NCI-H1417 (cell line): ENCODE data around the gene PIGZ.

Source experiments
- DNase-seq, 3 experiments: peaks; one replicate each; lab custom pipeline; 2025; lab: John Stamatoyannopoulos, UW

The PIGZ gene

DNA sequence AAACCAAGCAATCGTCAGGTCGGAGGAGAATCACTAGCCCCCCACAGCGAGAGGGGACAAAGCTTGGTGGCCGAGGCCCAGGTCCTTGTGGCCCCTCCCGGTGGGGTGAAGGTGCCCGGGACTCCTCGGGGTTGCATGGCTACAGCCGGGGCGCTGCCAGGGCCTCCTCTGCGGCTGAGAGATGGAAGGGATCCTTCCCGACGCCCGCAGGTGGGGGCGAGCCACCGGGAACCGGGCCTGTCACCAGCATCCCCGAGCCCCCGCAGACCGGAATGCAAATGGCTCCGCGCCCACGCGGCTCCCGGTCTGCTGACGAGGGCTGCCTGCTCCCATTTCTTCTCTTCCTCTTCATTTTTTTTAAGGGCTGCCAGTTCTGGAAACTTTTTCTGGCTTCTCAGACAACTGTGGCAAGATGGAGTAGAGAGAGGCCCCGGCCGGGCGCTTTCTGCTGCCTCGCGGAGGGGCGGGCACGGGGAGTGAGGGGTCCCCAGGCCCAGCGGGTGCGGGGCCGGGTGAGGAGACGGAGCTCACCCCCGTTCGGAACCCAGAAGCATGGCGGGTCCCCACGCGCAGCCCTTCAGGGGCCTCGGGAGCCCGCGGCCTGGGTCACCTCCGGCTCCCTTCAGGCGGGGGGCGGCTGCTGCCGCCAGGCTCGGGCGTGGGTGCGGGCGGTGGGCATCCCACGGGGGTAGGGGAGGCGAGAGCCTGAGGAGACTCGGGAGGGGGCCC lies 33.5 kb upstream of the PIGZ start:
- DNase-seq: peak in 2 of 3 experiments; percentile 85 to 91

DNA sequence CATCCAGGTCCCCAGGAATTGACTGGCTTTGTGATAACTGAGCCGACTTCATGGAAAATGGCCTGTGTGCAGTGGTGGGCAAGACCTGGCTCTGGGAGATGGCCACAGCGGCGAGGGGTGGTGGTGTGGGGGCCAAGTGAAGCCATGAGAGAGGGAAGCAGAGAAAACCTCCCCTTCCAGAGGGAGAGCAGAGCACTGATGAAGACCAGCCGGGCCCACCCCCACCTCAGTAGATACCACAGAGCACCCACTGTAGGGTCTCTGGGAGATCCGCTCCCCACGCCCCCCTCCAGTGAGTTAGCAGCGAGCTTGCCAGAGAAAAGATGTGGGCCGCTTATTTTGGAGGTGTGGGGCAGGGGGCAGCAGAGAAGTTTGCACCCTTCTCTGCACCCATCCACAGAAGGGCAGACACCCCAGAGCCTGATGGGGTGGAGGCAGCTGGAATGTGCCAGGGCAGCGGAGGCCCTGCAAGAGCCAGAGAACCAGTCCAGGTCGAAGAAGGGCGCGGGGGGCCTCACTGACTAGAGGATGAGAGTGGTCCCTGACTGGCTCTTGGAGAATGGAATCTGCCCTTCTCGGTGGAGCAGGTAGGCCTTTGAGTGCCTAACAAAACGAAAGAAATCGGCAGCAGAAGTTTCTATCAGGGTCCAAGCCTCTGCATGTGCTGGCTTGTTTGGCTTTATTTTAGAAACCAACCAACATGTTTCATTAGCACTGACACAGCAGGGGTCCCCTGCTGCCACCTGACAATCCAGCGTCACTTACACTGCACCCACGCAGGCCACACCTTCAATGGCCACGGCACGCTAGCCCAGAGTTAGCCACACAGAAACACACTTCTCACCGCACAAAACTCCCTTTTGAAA lies 32.7 kb upstream of the PIGZ start:
- DNase-seq: peak in 2 of 3 experiments; percentile 85 to 90

DNA sequence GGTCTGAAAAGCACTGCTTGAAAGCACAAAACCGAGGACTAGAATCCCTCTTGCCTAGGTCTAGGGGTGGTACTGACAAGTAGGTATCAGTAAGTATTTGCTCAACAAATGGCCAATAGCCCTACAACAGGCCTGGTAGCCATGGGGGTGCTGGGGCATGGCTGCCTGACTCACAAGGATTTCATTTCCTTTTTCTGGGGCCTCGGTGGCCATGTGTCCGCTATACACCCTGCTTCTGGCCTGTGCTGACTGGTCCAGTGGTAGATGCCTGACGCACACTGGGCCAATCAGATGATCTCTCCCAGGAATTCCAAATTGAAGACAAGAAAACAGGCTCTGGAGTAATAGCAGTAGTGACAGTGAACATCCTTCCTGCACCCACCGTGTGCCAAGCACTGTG lies 31.6 kb upstream of the PIGZ start:
- DNase-seq: no peak

DNA sequence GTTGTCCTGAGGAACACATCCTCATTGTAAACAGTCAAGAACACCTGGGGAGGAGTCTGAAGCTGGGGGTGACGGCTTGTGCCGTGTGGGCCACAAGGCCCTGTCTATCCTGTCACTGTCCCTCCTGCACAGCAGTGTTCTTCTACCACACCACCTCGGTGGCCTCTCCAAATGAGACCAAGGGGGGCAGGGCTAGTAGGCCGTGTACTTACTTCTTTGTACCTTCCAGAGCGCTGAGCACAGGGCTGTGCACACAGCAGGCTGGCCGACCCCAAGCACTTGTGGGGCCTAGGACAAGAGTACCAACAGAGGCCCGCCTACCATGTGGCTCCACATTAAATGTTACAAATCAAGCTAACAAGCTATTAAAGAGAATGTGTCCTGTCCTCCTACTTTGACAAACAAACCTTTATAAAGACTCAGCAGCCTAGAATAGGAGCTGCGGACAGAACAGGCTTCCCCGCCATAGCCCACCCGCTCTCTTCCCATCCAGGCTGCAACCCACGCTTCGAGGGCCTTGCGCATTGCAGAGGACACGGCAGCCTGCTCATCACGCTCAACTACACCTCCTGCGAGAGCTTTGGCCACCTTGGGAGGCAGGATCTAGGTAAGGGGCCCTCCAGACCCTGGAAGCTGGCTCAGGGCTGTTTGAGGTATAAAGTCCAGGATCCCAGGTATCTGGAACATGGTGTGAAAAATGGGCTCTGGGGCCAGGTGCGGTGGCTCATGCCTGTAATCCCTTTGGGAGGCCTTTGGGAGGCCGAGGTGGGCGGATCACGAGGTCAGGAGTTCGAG lies 30.5 kb upstream of the PIGZ start:
- DNase-seq: no peak

DNA sequence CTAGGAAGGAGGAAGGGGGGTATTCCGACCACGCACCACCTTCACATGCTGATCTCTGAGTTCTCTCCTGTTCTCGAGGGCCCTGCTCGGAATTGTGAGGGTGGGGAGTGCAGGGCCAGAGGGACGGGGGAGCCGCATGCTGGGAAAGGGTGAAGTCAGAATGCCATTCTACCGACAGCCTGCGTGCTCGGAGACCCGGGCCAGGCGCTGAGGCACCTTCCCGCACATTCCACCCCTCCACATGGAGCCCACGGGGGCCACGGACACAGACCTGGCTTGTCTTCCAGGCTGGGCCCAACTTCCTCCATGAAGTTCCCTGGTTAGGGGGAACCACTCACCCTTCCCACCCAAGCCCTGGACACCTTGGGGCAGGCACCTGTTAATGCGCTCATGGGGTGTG lies 28.7 kb upstream of the PIGZ start:
- DNase-seq: no peak

DNA sequence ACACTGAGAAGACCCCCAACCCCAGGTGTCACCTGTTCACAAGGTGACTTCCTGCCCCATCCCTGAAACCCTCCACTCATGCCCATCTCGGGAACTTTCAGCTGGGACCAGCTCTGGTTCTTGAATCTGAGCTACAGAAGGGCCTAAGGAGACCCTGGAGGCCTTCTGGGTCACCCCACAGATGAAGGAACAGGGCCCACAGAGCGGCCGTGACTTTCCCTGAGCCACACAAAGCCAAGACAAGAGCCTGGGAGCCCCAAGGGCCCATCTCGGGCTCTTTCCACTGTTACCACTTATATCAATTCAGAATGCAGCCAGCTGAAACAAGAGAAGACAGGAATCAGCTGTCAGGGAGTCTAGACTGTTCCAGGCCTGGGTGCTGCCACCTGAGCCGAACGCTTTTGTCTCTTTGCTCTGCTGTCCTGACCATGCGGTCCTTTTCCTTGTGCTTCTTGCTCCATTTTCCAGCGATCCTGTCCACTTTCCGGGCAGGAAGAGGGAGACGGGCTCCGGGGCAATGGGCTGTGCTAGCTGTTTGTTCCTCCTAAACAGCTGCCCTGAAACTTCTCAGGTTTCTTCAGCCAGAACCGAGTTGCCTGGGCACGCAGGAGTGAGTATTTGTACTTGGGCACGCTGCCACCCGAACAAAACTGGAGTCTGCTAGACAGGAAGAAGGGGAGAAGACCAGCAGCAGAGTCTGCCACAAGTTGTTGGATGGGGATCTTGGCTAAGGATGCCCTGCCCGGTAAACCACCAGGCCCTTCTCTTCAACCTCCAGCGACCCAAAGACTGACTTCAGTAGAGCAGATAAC lies 28.0 kb upstream of the PIGZ start:
- DNase-seq: peak in 1 of 3 experiments; percentile 73

DNA sequence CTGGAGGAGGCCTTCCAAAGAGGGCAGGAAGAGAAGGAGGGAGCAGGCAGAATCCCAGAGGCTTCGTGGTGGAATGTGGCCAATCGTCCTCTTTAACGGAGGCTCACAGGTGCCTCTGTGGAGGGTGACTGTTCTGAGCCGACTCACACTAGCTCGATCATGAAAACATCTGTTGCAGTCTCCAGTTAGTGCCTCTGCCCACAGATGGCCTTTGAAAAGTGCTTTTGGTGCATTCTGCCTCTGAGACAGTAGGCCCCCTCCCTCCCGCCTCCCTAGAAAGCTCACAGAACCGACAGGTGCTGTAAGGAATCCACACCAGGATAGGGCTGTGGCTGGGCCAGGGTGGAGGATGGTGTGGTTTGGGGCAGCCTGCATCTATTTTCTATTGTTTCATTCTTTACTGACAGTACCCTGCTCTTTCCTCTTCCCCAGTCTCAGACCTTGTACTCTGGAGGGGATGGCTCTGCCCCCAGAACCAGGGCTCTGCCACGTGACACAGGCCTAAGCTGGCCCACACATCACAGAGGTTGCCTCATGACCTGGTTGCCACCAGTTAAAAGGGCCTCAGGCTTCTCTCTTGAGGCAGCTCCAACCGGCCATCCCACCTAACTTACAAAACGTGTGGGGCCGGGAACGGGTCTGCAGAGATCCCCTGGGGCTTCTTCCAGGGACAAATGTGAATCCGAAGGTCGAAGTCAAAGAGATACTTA lies 27.2 kb upstream of the PIGZ start:
- peak in 1 of 3 experiments; percentile 78 for DNase-seq

DNA sequence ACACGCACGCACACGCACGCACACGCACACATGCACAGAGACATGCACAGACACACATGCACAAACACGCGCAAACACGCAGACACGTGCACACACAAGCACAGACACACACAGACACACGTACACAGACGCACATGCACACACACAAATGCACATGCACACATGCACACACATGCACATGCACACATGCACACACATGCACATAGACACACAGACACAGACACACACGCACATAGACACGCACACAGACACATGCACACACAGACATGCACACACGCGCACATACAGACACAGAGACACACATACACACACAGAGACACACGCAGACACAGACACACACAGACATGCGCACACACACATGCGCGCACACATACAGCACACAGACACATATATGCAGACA lies 26.4 kb upstream of the PIGZ start:
- no peak for DNase-seq

DNA sequence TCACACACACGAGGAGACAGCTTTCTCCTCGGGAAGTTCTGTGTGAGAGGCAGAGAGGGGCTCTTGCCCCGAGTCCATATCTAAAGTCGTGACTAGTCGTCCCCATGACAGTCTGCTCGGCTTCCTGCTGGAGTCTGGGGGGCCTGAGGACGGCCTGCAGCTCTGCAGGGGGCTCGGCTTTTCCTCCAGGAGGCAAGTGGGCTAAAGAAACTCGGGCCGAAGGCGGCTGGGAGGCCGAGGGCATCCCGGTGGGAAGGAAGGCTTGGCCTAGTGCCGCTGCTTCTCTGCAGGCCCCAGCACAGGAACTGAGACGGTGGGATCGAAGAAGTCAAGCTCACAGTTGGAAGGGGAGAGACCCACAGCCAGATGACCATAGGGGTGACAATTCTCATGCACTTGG lies 25.4 kb upstream of the PIGZ start:
- DNase-seq: no peak

DNA sequence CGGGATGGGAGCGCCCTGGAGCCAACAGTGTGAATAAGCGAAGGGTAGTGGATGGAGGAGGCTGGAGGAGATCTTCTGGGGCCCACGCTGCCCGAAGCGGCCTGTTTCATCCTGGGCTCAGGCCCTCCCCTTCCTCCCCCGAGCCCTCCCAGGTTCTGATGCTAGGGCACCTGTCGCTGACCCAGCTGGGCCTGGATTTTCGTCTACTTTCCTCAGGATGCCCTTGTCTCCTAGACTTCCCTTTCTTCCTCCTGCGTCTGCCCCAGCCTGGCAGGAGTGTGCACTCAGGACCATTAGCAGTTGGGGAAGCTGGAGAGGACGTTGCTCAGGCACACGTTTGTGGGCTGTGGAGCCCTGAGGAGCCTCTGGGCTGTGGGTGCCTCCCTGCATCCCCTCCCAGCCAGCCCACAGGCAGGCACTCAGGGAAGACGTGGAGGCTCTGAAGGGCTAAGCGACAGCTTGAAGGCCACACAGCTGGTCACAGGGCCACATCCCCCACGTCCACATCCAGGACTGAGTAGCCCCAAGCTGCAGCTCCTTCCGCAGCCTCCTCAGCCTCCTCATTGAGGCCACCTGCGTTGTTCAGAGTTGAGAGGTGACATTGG lies 23.9 kb upstream of the PIGZ start:
- DNase-seq: no peak

DNA sequence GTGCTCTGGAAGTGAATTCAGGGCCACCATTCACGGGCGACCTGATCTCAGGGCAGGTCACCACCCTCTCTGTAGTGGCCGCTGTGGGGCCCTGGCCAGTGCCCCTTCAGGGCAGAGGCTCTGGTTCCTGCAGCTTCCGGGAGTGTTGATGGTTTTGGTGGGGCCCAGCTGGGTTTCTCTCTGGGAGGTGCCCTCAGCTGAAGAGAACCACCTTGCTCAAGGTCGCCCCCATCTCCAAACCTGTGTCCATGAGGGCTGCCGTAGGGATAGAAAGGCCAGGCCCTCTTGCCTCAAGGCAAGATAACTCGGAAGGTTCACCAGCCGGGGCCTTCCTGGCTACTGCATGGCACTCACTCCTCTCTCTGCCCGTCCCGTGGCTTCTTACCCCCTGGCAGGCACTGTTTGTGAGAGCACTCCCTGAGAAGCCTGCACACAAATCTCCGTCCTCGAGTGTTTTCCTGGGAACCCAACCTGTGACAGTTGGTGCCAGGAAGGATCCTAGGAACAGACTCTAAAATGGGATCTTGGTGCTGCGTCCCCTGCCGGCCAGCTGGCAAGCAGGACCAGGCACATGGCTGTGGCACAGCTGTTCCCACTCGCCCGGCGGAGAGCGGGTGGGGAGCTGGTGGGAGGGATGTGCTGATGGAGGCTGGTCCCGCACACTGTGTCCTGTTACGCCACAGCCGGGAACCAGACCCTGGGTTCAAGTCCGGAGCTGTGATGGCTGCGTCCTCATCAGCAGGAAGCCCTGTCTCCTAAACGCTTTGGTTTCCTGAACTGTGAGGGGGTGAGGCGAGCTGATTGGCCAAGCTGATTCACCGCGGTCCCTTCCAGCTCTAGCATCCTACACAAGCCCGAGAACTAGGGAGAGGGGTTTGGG lies 23.2 kb upstream of the PIGZ start:
- no peak for DNase-seq

DNA sequence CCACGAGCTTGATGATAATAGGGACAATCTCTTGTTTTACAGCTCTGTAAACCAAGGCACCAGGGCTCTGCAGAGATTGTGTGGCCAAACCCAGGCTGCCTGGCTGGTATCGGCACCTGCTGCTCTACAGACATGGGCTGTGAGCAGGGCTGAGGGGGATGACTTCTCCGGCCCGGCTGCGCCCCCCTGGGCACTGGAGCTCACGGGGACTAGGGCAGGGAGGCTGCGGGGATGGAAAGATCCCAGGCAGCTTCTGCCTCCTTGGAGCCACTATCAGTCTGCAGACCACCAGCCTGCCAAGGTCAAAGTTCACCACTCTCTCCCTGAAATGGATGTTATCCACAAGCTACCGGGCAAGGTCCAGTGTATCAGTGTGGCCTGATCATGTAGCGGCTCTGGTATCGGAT lies 22.0 kb upstream of the PIGZ start:
- no peak for DNase-seq

DNA sequence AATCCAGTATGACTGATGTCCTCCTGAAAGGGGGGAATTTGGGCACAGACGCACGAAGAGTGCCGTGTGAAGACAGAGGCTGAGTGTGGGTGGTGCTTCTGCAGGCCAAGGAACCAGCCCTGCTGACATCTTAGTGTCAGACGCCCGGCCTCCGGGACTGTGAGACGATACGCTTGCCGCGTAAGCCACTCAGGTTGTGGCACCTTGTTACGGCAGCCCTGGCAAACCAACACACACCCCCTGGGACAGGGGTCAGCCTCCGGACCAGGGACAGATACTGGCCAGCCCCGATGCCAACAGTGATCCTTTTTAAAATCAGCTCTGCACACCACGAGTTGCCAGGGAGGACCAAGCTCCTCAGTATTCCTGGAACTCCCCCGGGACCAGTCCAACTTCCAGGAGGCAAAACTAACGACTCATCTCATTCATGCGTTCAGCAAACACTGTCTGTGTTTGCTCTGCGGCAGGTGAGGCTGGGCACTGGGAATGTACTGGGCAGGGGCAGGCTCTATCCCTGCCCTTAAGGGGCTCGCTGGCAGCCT lies 21.2 kb upstream of the PIGZ start:
- peak in 2 of 3 experiments; percentile 24 to 87 for DNase-seq

DNA sequence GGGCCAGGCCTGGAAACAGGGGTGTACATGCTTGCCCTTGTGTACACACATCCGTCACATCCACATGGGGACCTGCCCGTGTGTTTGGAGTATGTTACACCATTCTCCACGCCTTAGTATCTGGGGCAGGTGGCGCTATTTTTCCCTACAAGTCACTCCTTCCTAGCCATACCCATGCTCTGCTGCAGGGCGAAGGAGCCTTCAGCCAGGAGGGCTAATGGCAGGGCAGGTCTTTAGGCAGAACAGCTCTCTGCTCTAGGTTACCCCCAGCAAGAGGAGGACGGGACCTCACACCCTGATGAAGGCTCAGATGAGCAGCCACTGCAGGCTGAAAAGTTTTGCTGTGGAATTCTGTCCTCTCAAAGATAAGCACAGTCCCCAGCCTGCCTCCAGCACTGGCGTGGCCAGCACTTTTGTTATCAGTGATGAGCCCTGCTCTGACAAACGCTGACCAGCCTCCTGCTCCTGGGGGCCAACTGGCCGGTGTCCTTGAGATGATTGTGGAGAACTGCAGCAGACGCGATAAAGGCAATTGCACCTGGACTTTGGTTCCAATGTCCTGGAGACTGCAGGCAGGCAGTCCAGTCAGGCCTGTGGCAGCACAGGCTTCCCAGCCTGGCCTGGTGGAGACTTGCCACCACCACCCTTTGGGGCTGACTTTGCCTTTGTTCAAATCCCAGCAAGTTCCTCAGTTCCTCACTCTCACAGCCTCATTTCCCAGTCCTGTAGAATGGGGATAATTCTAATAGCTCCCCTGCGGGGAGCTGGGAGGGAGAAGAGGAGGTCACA lies 19.8 kb upstream of the PIGZ start:
- DNase-seq: peak in 1 of 3 experiments; percentile 6

DNA sequence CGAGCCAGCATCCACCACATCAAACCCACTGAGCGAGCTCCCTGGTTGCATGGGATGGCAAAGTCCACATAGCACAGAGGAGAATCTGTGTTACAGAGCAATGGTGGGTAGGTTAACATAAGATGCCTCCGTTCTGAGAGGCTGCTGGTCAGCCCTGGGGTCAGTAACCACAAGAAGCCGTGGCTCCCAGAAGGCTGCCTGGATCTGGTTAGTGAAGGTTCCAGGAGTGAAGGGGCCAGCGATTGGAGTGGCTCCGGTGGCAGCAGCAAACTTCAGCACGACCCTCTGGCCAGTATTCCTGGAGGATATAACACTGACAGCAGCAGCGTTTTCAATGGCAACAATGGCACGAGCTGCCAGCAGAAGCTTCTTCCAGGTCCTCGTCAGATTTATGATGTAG lies 18.4 kb upstream of the PIGZ start:
- no peak for DNase-seq

DNA sequence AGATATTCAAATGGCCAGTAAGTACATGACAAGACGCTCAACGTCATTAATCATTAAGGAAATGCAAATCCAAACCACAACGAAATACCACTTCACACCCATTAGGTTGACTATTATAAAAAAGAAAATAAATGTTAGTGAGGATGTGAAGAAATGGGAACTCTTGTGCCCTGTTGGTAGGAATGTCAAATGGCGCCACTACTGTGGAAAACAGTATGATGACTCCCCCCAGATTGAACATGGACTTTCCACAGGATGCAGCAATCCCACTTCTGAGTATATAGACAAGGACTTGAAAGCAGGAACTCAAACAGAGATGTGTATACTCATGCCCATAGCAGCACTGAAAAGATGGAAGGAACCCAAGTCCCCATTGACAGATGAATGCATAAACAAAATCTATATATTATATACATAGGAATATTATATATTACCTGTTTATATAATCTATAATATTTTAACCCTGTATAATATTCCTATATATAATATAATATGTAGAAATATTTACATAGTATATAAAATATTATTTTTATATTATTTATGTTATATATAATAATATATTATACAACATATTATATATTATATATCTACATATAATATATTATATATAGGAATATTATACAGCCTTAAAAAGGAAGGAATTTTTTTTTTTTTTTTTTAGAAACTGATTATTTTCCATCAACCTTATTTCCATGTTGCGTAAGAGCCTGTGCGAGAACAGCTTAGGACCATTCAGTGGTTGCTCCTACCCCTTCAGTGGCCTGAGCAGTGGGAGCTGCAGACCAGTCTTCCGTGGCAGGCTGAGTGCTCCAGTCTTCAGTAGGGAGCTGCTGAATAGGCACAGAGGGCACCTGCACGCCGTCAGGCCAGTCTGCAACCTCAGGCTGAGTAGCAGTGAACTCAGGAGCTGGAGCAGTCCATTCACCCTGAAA lies 17.6 kb upstream of the PIGZ start:
- DNase-seq: no peak

DNA sequence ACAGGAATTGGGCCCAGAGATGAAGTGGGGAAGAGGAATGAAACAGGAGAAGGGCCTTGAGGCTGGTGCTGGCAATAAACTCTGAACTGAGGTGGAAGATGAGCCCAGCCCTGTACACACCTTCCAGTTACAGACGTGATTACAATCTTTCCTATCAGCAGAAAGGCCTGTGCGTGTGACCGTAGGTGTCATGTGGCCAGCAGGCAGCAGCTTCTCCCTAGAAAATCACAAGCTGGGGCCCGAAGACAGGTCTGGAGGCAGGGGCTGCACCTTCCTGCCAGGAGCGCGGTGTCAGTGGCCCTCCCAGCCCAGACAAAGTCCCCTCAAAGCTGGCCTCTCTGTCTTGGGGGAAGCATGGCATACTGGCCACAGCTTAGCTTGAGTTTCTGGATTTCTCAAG lies 16.7 kb upstream of the PIGZ start:
- no peak for DNase-seq
